Measurements from ENCODE around the gene RAD23B.

GRCh38 chr9:107274953-107275422, 8.1 kb upstream of the RAD23B start:
- TF ChIP-seq MTERF4 (CRISPR knock-in tag; IDR thresholded peaks at IDR 0.05), result no peak
- no peak for TF ChIP-seq ZNF10 (CRISPR knock-in tag; IDR thresholded peaks at IDR 0.05; ENCODE audit: borderline replicate concordance, low read depth)
- no peak for TF ChIP-seq TSC22D2 (CRISPR knock-in tag; IDR thresholded peaks at IDR 0.05; ENCODE audit: borderline replicate concordance)
- no peak for TF ChIP-seq EZH2 (conservative IDR thresholded peaks at IDR 0.05; ENCODE audit: low read depth, low read length)
- no peak for TF ChIP-seq POLR2AphosphoS5 (IDR thresholded peaks at IDR 0.05; ENCODE audit: low read depth, low read length)
- no peak for TF ChIP-seq IKZF5 (CRISPR knock-in tag; IDR thresholded peaks at IDR 0.05)
- no peak for TF ChIP-seq CTCF (CRISPR knock-in tag; IDR thresholded peaks at IDR 0.05)
- no peak for TF ChIP-seq SUZ12 (IDR thresholded peaks at IDR 0.05; ENCODE audit: low read depth, low read length)
- no peak for TF ChIP-seq PTBP1 (IDR thresholded peaks at IDR 0.05; ENCODE audit: low read depth, low read length, poor library complexity, severe bottlenecking)
- TF ChIP-seq EP300 (IDR thresholded peaks at IDR 0.05; ENCODE audit: low read depth in 2 of 2, low read length in 2 of 2), result no peak
- TF ChIP-seq EP300 (CRISPR knock-in tag; IDR thresholded peaks at IDR 0.05; ENCODE audit: borderline replicate concordance), result no peak
- no peak for TF ChIP-seq CAMTA2 (CRISPR knock-in tag; IDR thresholded peaks at IDR 0.05; ENCODE audit: borderline replicate concordance)

All from HepG2 (cell line).